Esophagus muscularis mucosa (tissue), 3 donors: Measurements from ENCODE around the gene HDAC5.
"Not testable (repeated sequence)": the region's sequence is repeated elsewhere in the genome, so short reads cannot be mapped to it uniquely, and the experiment has no call there.

Experiments used
- EP300 ChIP-seq: sonication (generic); formaldehyde crosslinking; IDR thresholded peaks from one replicate; pipeline ENCODE4 v1.6.1; 2017; ENCODE audit warnings: antibody characterized with exemption
- TF ChIP-seq, protein P1 (sequence below), 3 experiments: fragments of 200-600 bp in 2 of 3; fragments of 450-650 bp in 1 of 3; sonication (generic) in 2 of 3; IDR thresholded peaks; one replicate each; pipeline ENCODE4 v1.5.1; 2017 to 2019; ENCODE audit warnings: antibody characterized with exemption in 3 of 3, mild to moderate bottlenecking in 2 of 3, moderate library complexity in 1 of 3

DNA sequence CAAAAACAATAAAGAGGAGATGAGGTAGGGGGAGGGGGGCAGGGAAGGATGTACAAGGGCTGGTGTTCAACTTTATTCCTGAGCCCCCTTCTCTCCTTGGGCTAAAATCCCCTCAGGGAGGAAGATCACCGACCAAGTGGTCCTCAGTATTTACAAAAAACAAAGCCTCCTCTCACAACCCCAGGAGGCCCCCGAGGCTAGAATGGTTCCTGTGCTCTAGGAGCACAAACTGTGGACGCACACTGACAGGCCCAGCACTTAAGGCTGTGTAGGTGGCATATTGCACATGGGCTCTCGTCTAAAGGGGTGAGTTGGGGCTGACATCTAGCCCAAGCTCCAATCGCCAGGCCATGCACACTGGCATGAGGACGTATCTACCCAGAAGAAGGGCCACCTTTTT, 21.6 kb downstream of the HDAC5 start:
- TF ChIP-seq EP300: not testable (repeated sequence)
- TF ChIP-seq, protein P1, sequence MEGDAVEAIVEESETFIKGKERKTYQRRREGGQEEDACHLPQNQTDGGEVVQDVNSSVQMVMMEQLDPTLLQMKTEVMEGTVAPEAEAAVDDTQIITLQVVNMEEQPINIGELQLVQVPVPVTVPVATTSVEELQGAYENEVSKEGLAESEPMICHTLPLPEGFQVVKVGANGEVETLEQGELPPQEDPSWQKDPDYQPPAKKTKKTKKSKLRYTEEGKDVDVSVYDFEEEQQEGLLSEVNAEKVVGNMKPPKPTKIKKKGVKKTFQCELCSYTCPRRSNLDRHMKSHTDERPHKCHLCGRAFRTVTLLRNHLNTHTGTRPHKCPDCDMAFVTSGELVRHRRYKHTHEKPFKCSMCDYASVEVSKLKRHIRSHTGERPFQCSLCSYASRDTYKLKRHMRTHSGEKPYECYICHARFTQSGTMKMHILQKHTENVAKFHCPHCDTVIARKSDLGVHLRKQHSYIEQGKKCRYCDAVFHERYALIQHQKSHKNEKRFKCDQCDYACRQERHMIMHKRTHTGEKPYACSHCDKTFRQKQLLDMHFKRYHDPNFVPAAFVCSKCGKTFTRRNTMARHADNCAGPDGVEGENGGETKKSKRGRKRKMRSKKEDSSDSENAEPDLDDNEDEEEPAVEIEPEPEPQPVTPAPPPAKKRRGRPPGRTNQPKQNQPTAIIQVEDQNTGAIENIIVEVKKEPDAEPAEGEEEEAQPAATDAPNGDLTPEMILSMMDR (IDR thresholded peaks at IDR 0.05): not testable (repeated sequence)
